DOHH2 (cell line): ENCODE results near the gene GUCY1A1.

Source experiments
- H3F3A ChIP-seq: fragments of 200-600 bp; sonication (generic), shearing (Covaris generic); 2 replicates; pipeline ENCODE4 v1.6.0; 2016; ENCODE audit warnings: antibody characterized with exemption, mild to moderate bottlenecking; ENCODE audit not compliant: control insufficient read depth, insufficient read depth
- H3K27ac ChIP-seq: fragments of 200-600 bp; sonication (generic); 2 replicates; pipeline ENCODE4 v1.5.1; 2014; ENCODE audit warnings: low read depth, mild to moderate bottlenecking, low read length, moderate library complexity
- H3K27me3 ChIP-seq: fragments of 200-600 bp; sonication (generic); 2 replicates; pipeline ENCODE4 v1.6.1; 2014; ENCODE audit warnings: mild to moderate bottlenecking, low read length, mixed read lengths; ENCODE audit not compliant: control insufficient read depth
- H3K36me3 ChIP-seq: fragments of 200-600 bp; sonication (generic); 2 replicates; pipeline ENCODE4 v1.6.1; 2014; ENCODE audit warnings: mild to moderate bottlenecking, low read length, moderate library complexity, mixed read lengths; ENCODE audit not compliant: control insufficient read depth
- H3K4me1 ChIP-seq: fragments of 200-600 bp; sonication (generic); 2 replicates; pipeline ENCODE4 v1.6.1; 2014; ENCODE audit warnings: mild to moderate bottlenecking, low read length, mixed read lengths; ENCODE audit not compliant: control insufficient read depth
- H3K4me2 ChIP-seq: fragments of 200-600 bp; sonication (generic); 2 replicates; pipeline ENCODE4 v1.6.0; 2014; ENCODE audit warnings: mild to moderate bottlenecking, low read length, moderate library complexity
- H3K4me3 ChIP-seq: fragments of 200-600 bp; sonication (generic); 2 replicates; pipeline ENCODE4 v1.5.1; 2014; ENCODE audit warnings: mild to moderate bottlenecking, low read length, mixed read lengths
- H3K79me2 ChIP-seq: fragments of 200-600 bp; sonication (generic); 2 replicates; pipeline ENCODE4 v1.6.1; 2014; ENCODE audit warnings: mild to moderate bottlenecking, low read length, mixed read lengths; ENCODE audit not compliant: control insufficient read depth
- H3K9me2 ChIP-seq: fragments of 200-600 bp; sonication (generic); replicated peaks from 2 replicates; pipeline ENCODE4 v1.6.1; 2014; ENCODE audit warnings: mild to moderate bottlenecking, low read length, mixed read lengths; ENCODE audit not compliant: control insufficient read depth
- H3K9me3 ChIP-seq: fragments of 200-600 bp; sonication (generic); 2 replicates; pipeline ENCODE4 v1.6.1; 2014; ENCODE audit warnings: antibody characterized with exemption, low read length, mixed read lengths; ENCODE audit not compliant: control insufficient read depth, insufficient read depth
- H4K20me1 ChIP-seq: fragments of 200-600 bp; sonication (generic); 2 replicates; pipeline ENCODE4 v1.6.0; 2014; ENCODE audit warnings: low read depth, mild to moderate bottlenecking, antibody characterized with exemption, low read length, moderate library complexity; ENCODE audit not compliant: control insufficient read depth, insufficient read depth
- EZH2phosphoT487 ChIP-seq: fragments of 200-600 bp; sonication (generic); IDR thresholded peaks from 2 replicates; pipeline ENCODE4 v1.6.1; 2017; ENCODE audit warnings: borderline replicate concordance, mild to moderate bottlenecking, antibody characterized with exemption, low read length, moderate library complexity, mixed read lengths
- TF ChIP-seq, protein P1 (sequence below): fragments of 200-600 bp; sonication (generic); IDR thresholded peaks from one replicate; pipeline ENCODE4 v1.5.1; 2014; ENCODE audit warnings: antibody characterized with exemption, mild to moderate bottlenecking, low read depth, low read length; ENCODE audit not compliant: poor library complexity, severe bottlenecking

The GUCY1A1 gene

DNA sequence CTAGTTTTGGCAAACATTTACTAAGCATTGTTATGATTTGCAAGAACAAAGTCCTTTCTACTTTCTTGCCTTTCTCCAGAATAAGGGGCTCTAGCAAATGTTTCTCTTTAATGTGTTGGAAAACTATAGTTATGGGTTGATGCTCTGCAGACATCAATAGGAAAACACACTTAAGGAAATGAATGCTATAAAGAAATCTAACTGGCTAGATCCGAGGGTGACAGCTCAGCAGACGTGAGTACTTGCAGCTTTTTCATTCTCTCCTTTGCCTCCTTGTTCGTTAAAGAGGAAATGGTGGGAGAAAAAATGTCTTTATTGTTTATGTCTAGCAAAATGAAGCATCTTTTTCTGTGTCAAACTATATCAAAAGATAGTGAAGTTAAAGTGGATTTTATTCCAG, 98.5 kb downstream of the GUCY1A1 start:
- Histone ChIP-seq H3K36me3 (no peaks in the 10 kb centered on the region), H3K27me3 (no peaks in the 10 kb centered on the region), H3K4me2 (no peak overlapping the region), H3K79me2 (no peaks in the 10 kb centered on the region), H3K9me3 (no peaks in the 10 kb centered on the region), H3K9me2 (no peaks in the 10 kb centered on the region), H4K20me1 (no peaks in the 10 kb centered on the region), H3K27ac (no peak overlapping the region), H3F3A (no peaks in the 10 kb centered on the region), H3K4me1 (no peaks in the 10 kb centered on the region), H3K4me3 (no peak overlapping the region)
- TF ChIP-seq EZH2phosphoT487 = no peak
- TF ChIP-seq, protein P1, sequence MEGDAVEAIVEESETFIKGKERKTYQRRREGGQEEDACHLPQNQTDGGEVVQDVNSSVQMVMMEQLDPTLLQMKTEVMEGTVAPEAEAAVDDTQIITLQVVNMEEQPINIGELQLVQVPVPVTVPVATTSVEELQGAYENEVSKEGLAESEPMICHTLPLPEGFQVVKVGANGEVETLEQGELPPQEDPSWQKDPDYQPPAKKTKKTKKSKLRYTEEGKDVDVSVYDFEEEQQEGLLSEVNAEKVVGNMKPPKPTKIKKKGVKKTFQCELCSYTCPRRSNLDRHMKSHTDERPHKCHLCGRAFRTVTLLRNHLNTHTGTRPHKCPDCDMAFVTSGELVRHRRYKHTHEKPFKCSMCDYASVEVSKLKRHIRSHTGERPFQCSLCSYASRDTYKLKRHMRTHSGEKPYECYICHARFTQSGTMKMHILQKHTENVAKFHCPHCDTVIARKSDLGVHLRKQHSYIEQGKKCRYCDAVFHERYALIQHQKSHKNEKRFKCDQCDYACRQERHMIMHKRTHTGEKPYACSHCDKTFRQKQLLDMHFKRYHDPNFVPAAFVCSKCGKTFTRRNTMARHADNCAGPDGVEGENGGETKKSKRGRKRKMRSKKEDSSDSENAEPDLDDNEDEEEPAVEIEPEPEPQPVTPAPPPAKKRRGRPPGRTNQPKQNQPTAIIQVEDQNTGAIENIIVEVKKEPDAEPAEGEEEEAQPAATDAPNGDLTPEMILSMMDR = no peak

DNA sequence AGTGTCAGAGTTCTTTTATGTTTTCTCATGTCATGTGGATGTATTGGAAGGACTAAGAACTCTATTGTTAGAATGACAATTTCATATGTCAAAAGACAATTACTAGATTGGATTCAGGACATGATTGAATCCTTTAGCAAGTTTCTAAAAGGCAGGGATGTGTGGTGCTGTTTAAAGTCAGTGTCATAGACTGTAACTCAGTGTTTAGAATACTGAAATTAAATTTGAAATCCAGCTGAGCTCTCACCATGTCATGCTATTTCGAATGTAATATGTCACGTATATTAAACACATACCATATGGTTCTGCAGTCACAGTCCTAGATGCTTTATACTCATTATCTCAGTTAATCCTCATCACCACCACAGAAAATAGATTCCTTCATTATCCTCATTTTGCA, 100.0 kb downstream of the GUCY1A1 start:
- no peak overlapping the region for H3K4me3 ChIP-seq
- H3K9me2 ChIP-seq = no peaks in the 10 kb centered on the region
- H4K20me1 ChIP-seq = no peaks in the 10 kb centered on the region
- H3K4me2 ChIP-seq = no peak overlapping the region
- H3K27me3 ChIP-seq = no peaks in the 10 kb centered on the region
- H3K27ac ChIP-seq = no peak overlapping the region
- TF ChIP-seq, protein P1 = no peak
- no peak for TF ChIP-seq EZH2phosphoT487
- H3K9me3 ChIP-seq = no peaks in the 10 kb centered on the region
- H3F3A ChIP-seq = no peaks in the 10 kb centered on the region
- H3K36me3 ChIP-seq = no peaks in the 10 kb centered on the region
- no peaks in the 10 kb centered on the region for H3K4me1 ChIP-seq
- no peaks in the 10 kb centered on the region for H3K79me2 ChIP-seq

DNA sequence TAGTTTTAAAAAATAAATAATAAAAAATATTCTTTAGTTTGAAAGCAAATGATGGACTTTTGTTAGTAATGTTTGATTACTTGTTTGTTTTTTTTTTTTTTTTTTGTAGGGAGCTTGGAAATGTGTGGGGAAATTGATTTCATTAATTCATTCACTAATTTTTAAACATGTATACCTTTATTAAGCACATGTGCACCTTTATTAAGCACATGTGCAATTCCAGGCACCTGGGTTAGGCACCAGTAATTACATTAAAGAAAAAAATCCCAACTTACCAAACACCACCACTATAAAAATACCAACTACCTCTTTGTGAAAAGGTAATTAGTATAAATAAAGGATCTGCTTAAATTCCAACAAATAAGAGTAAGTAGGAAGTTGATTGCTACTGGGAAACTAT, 101.7 kb downstream of the GUCY1A1 start:
- Histone ChIP-seq H4K20me1 (no peaks in the 10 kb centered on the region), H3K4me1 (no peaks in the 10 kb centered on the region), H3K9me3 (no peaks in the 10 kb centered on the region), H3K36me3 (no peaks in the 10 kb centered on the region), H3K27me3 (no peaks in the 10 kb centered on the region), H3K27ac (no peak overlapping the region), H3K79me2 (no peaks in the 10 kb centered on the region), H3K4me2 (no peak overlapping the region), H3K9me2 (no peaks in the 10 kb centered on the region), H3F3A (no peaks in the 10 kb centered on the region), H3K4me3 (no peak overlapping the region)
- TF ChIP-seq, protein P1 = no peak
- no peak for TF ChIP-seq EZH2phosphoT487

DNA sequence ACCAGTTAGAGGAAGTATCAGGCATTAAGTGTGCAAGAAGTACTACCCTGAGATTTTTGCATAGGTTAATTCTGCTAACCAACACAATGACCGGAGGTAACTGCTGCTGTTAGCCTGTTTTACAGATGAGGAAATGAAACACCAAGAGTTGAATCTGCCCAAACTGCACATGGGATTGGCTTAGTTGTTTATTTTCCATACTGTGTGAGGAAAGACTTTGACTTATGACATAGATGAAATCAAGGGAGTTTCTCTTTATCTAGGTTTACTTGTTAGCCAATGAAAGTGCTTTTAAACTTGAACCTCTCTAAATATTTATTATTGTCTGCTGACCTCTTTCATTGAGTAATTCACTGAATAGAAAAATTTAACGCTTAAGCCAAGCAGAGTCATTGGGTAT, 102.4 kb downstream of the GUCY1A1 start:
- TF ChIP-seq, protein P1 = no peak
- Histone ChIP-seq H3K4me3 (no peak overlapping the region), H3K9me3 (no peaks in the 10 kb centered on the region), H3K79me2 (no peaks in the 10 kb centered on the region), H3K4me2 (no peak overlapping the region), H3K4me1 (no peaks in the 10 kb centered on the region), H3K27ac (no peak overlapping the region), H3K9me2 (no peaks in the 10 kb centered on the region), H3K27me3 (no peaks in the 10 kb centered on the region), H4K20me1 (no peaks in the 10 kb centered on the region), H3F3A (no peaks in the 10 kb centered on the region), H3K36me3 (no peaks in the 10 kb centered on the region)
